ENCODE results near the gene NRL.
"Not testable (repeated sequence)": the region's sequence is repeated elsewhere in the genome, so short reads cannot be mapped to it uniquely, and the experiment has no call there.

NRL gene

GRCh38 chr14:24051176-24051788, 63.5 kb downstream of the NRL start:
- no peak for TF ChIP-seq CTCF (IDR thresholded peaks at IDR 0.05)
- TF ChIP-seq ZFX (IDR thresholded peaks at IDR 0.05; ENCODE audit: borderline replicate concordance) = no peak
- H3K27ac ChIP-seq = peak overlapping the region; percentile 49

GRCh38 chr14:24050753-24051152, 64.0 kb downstream of the NRL start:
- H3K27ac ChIP-seq = not testable (repeated sequence)

GRCh38 chr14:24049002-24049401, 65.7 kb downstream of the NRL start:
- not testable (repeated sequence) for H3K27ac ChIP-seq

GRCh38 chr14:24042746-24043145, 72.0 kb downstream of the NRL start:
- TF ChIP-seq CTCF (IDR thresholded peaks at IDR 0.05) (no peak), ZFX (IDR thresholded peaks at IDR 0.05; ENCODE audit: borderline replicate concordance) (no peak)
- no peak overlapping the region for H3K27ac ChIP-seq

GRCh38 chr14:24040692-24041091, 74.1 kb downstream of the NRL start:
- TF ChIP-seq ZFX (IDR thresholded peaks at IDR 0.05; ENCODE audit: borderline replicate concordance) = no peak
- no peak for TF ChIP-seq CTCF (IDR thresholded peaks at IDR 0.05)
- H3K27ac ChIP-seq = no peak overlapping the region

GRCh38 chr14:24038686-24039085, 76.1 kb downstream of the NRL start:
- no peak overlapping the region for H3K27ac ChIP-seq
- TF ChIP-seq ZFX (IDR thresholded peaks at IDR 0.05; ENCODE audit: borderline replicate concordance) (no peak), CTCF (IDR thresholded peaks at IDR 0.05) (no peak)

- H3K27ac ChIP-seq = no peak overlapping the region
- no peak for TF ChIP-seq ZFX (IDR thresholded peaks at IDR 0.05; ENCODE audit: borderline replicate concordance)
- TF ChIP-seq CTCF (IDR thresholded peaks at IDR 0.05) = no peak
Observed at GRCh38 chr14:24037658-24038037, 77.1 kb downstream of the NRL start.

GRCh38 chr14:24036963-24037657, 77.6 kb downstream of the NRL start:
- peak overlapping the region; percentile 81 for H3K27ac ChIP-seq
- TF ChIP-seq CTCF (IDR thresholded peaks at IDR 0.05) = peak; percentile 50

All from 22Rv1 (cell line).